HG02981 (cell line): ENCODE data around the gene PRKCE.
"Not testable (repeated sequence)": the region's sequence is repeated elsewhere in the genome, so short reads cannot be mapped to it uniquely, and the experiment has no call there.

Experiments
- ATAC-seq: cut with Tn5 transposase; IDR thresholded peaks from one replicate; pipeline ENCODE4 v1.9.1; 2021; ENCODE audit warnings: mild to moderate bottlenecking, moderate library complexity; ENCODE audit not compliant: unreplicated experiment

The PRKCE gene

GRCh38 chr2:45902380-45902779 is 250.9 kb downstream of the PRKCE start:
- no peak for ATAC-seq

- ATAC-seq = no peak
Observed at GRCh38 chr2:45902781-45903375, 251.4 kb downstream of the PRKCE start.

- peak; percentile 70 for ATAC-seq
Observed at GRCh38 chr2:45904267-45904945, 252.9 kb downstream of the PRKCE start.

GRCh38 chr2:45904946-45905631 is 253.6 kb downstream of the PRKCE start:
- ATAC-seq = no peak

GRCh38 chr2:45905632-45905958 is 254.1 kb downstream of the PRKCE start:
- no peak for ATAC-seq

- no peak for ATAC-seq
Observed at GRCh38 chr2:45907592-45907991, 256.1 kb downstream of the PRKCE start.

GRCh38 chr2:45908316-45909170 is 257.1 kb downstream of the PRKCE start:
- ATAC-seq = no peak

- ATAC-seq = no peak
Observed at GRCh38 chr2:45909171-45909565, 257.7 kb downstream of the PRKCE start.

GRCh38 chr2:45909677-45910191 is 258.3 kb downstream of the PRKCE start:
- ATAC-seq = peak; percentile 83

GRCh38 chr2:45910473-45911060 is 259.1 kb downstream of the PRKCE start:
- no peak for ATAC-seq

GRCh38 chr2:45911538-45911937 is 260.1 kb downstream of the PRKCE start:
- no peak for ATAC-seq

GRCh38 chr2:45912109-45912508 is 260.6 kb downstream of the PRKCE start:
- no peak for ATAC-seq

- ATAC-seq = no peak
Observed at GRCh38 chr2:45913539-45913938, 262.1 kb downstream of the PRKCE start.

- no peak for ATAC-seq
Observed at GRCh38 chr2:45915523-45915922, 264.0 kb downstream of the PRKCE start.

GRCh38 chr2:45917561-45918176 is 266.2 kb downstream of the PRKCE start:
- not testable (repeated sequence) for ATAC-seq

GRCh38 chr2:45918463-45919159 is 267.1 kb downstream of the PRKCE start:
- ATAC-seq = no peak

GRCh38 chr2:45919160-45919650 is 267.7 kb downstream of the PRKCE start:
- peak; percentile 31 for ATAC-seq

- ATAC-seq = peak; percentile 52
Observed at GRCh38 chr2:45919711-45920111, 268.2 kb downstream of the PRKCE start.

GRCh38 chr2:45921921-45922320 is 270.4 kb downstream of the PRKCE start:
- no peak for ATAC-seq

- no peak for ATAC-seq
Observed at GRCh38 chr2:45922577-45922988, 271.1 kb downstream of the PRKCE start.
